NCI-H146 treated with DMSO at 0.1 percent for 48 hours (cell line): ENCODE results near the gene FRK.
"Not testable (repeated sequence)": the region's sequence is repeated elsewhere in the genome, so short reads cannot be mapped to it uniquely, and the experiment has no call there.

Source experiments
- DNase-seq: peaks from one replicate; lab custom pipeline; 2025; ENCODE audit not compliant: unreplicated experiment; lab: John Stamatoyannopoulos, UW

The FRK gene

GRCh38 chr6:116078522-116078921 is 17.8 kb upstream of the FRK start:
- DNase-seq: no peak

- no peak for DNase-seq
These were observed 14.2 kb upstream of the FRK start for GRCh38 chr6:116074732-116075390.

- peak; percentile 61 for DNase-seq
These were observed 13.2 kb upstream of the FRK start for GRCh38 chr6:116073765-116074440.

DNA sequence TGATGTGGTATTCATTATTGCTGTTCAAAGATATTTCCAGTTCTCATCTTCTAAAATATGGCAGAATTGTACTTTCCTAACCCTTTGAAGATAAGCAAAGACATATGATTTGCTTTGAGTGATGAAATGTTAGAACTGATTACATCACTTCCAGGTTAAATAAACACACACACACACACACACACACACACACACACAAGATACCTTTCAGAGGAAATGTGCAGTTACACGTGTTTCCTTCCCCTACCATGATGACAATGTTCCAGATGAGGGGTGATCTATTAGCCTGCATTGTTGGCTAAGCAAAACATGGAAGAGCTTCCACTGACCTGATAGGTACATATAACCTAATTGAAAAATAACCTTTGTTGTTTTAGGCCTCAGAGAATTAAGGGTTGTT is 11.7 kb upstream of the FRK start:
- DNase-seq: no peak

GRCh38 chr6:116070616-116071389 is 10.1 kb upstream of the FRK start:
- DNase-seq: no peak

- no peak for DNase-seq
These were observed 9.4 kb upstream of the FRK start for GRCh38 chr6:116070101-116070500.

- no peak for DNase-seq
These were observed 6.1 kb upstream of the FRK start for GRCh38 chr6:116066789-116067188.

GRCh38 chr6:116064666-116065065 is 4.0 kb upstream of the FRK start:
- no peak for DNase-seq

DNA sequence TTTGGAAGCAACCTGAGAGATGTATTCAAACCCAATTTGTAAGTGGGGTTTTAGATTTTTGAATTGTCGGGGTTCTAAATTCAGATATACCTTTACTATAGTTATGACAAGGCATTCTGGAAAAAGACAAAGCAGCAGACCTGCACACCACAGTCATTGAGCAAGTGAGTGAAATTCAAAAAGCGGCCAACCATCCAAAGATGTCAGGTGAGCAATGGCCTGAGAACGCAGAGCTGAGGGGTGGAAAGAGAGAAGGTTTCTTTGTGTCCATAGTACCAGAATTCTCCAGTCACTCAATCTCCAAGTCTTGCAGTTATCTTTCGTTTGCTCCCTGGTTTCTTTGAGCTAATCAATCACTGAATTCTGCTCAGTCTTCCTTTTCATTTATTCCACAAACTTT is 1.8 kb upstream of the FRK start:
- no peak for DNase-seq

DNA sequence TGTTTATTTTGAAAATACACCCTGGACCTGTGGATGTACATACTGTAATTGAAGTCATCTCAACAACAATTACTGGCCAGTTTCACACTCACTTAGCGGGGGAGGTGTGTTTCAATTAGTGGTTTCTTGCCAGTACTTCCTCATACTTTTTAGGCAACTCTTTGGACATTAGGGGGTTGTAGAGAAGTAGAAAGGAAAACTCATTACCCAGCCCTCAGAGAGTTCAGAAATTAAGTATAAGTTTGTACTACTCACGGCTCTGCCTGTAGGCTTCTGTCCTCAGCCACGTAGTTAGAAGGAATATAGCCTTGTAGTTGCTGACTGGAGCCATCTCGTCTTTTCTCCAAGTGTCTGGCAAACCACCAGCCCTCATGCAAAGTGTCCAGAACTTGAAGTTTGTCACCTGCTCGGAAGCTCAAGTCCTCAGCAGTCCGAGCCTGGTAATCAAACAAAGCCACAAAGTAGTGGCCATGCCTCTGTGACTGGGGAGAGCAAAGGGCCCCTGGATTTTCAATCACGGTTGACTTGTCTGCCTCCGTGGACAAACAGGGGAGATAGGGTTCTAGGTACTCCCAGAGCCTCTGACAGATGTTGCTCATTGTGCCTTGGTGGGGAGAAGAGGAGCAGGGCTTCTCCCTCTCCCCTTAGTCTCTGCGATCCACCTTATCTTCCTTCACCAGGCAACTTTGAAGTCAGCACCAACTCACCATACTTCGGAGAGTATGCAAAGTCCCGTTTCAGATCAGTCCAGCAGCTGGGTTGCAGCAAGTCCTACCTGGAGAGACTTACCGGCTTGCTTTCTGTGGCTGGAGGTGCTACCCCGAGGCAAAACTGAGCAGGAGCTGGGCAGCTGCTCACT is 749 bp downstream of the FRK start:
- DNase-seq: no peak

GRCh38 chr6:116057766-116058165 is 2.9 kb downstream of the FRK start:
- DNase-seq: no peak

GRCh38 chr6:116055513-116055912 is 5.2 kb downstream of the FRK start:
- no peak for DNase-seq

- DNase-seq: no peak
These were observed 9.4 kb downstream of the FRK start for GRCh38 chr6:116051244-116051643.

DNA sequence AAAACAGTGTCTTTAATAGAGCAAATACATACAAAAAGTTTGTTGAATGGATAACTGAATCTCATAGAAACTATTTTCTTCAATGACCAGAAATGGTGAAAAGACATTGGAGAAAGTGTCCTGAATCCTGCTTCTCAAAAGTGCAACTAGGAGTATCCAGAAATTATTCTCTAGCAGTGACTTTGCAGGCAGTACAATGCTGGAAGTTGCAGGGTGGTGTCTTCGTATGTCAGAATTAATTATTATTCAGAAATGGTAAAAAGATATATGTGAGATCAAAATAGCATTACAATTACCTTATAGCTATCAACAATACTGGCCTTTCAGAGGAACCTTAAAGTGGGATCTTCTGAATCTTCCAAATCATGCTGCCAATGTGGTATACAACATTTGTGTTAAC is 10.0 kb downstream of the FRK start:
- no peak for DNase-seq

GRCh38 chr6:116049321-116049720 is 11.4 kb downstream of the FRK start:
- no peak for DNase-seq

DNA sequence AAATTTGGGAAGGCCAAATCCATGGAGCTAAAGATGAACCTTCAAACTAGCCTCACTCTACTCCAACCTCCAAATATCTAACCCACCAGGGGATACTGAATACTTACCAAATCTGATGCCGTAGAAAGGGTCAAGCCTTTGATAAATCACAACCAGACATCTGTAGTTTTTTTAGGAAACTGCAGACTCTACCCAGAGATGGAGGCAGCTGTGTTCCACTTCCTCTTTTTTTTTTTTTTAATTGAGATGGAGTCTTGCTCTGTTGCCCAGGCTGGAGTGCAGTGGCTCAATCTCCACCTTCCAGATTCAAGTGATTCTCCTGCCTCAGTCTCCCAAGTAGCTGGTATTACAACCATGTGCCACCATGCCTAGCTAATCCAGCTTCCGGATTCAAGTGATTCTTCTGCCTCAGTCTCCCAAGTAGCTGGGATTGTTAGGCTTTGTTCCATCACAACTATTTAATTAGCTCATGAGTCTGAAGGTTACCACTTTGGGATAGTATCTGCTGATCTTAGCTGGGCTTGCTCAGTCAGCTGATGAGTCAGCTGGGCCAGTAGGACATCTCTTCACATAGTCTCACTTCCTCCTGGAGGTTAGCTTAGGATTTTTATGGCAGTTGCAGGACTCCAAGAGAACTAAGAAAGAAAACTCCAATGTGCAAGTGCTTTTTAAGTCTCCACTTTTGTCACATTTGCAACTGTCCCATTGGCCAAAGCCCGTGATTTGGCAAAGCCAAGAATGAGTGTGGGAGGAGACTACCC is 13.3 kb downstream of the FRK start:
- no peak for DNase-seq

DNA sequence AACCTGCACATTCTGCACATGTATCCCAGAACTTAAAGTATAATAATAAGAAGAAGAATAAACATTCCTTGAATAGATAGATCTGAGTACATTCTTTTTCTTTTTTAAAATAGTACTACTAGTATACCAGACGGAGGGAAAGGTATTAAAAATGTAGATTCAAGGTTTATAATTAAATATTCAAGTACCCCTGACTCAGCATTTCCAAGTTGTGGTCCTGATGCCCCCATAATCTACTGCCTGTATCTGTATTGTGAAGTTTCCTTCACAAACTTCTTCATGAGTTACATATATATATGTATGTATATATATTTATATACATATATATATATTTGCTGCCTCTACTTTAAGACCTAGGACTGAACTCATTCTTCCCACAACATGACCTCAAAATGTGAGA is 14.0 kb downstream of the FRK start:
- no peak for DNase-seq

DNA sequence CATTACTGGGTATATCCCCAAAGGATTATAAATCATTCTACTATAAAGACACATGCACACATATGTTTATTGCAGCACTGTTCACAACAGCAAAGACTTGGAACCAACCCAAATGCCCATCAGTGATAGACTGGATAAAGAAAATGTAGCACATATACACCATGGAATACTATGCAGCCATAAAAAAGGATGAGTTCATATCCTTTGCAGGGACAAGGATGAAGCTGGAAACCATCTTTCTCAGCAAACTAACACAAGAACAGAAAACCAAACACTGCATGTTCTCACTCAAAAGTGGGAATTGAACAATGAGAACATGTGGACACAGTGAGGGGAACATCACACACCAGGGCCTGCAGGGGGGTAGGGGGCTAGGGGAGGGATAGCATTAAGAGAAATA is 14.4 kb downstream of the FRK start:
- DNase-seq: not testable (repeated sequence)

- DNase-seq: no peak
These were observed 18.8 kb downstream of the FRK start for GRCh38 chr6:116041934-116042333.

DNA sequence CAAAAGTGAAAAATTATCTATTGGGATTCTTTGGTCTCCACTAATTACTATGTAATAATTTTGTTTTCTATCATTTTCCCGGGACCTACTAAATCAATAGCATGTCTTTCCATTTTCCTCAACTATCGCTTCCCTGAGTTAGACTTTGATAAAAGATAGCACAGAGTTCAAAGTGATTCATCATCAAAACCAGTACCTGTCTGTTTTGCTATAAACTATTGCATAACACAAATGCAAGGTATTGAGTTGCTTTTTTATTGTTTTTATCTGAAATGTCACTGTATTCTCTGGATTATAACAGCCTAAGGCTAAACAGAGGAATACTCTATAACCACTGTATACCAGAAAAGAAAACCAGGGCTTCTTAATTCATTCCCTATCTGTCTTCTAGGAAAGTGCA is 19.7 kb downstream of the FRK start:
- DNase-seq: no peak

DNA sequence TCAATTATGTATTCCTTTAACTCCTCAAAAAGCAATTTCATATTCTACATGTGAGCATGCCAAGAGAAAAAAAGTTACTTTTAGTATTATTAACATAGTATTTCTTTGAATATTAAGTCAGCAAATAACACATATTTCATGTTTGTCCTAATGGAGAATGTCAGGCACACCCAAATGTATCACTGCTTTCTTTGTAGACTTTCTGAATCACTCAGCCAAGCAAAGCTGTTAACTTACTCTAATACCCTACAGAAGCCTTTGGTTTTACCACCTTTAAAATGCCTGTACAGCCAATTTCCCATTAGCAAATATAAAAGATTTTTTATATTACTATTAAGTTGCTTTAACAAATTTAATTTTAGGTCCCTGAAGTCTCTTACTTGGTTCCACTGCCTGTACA is 23.8 kb downstream of the FRK start:
- DNase-seq: no peak
